CD4-positive, CD25-positive, alpha-beta regulatory T cell (primary cell): Measurements from ENCODE around the gene CSMD2. TPM values are rescaled to one million over a fixed set of nuclear protein-coding genes. Genes with fewer than 3 reads are reported as not detected.

Experiments used
- ATAC-seq, 2 donors: fragments of 150-1000 bp; cut with Tn5 transposase; one replicate each; pipeline ENCODE4 v1.10.0; 2021; ENCODE audit warnings: low read depth in 2 of 2, moderate number of reproducible peaks in 2 of 2, moderate library complexity in 1 of 2
- DNase-seq, 3 donors: peaks; one replicate each; pipeline versions ENCODE4 v3.0.0 to v3.0.0-alpha.2; 2012 to 2022; ENCODE audit warnings: mixed read lengths in 1 of 3
- H3K27ac ChIP-seq: one replicate; pipeline ENCODE4 v1.7.0; 2013; ENCODE audit warnings: mild to moderate bottlenecking, low read length; ENCODE audit not compliant: insufficient read depth, poor library complexity, severe bottlenecking
- H3K27me3 ChIP-seq: one replicate; pipeline ENCODE4 v1.7.0; 2013; ENCODE audit warnings: low read length; ENCODE audit not compliant: control insufficient read depth, insufficient read depth
- H3K36me3 ChIP-seq: one replicate; pipeline ENCODE4 v1.7.0; 2013; ENCODE audit warnings: mild to moderate bottlenecking, low read length, moderate library complexity; ENCODE audit not compliant: control insufficient read depth, insufficient read depth
- H3K4me1 ChIP-seq: 2 replicates; pipeline ENCODE4 v1.7.0; 2013; ENCODE audit warnings: mild to moderate bottlenecking, low read length; ENCODE audit not compliant: insufficient read depth, control insufficient read depth, poor library complexity, severe bottlenecking
- H3K4me3 ChIP-seq: one replicate; pipeline ENCODE4 v1.7.0; 2013; ENCODE audit warnings: low read depth, mild to moderate bottlenecking, low read length, moderate library complexity
- H3K9me3 ChIP-seq, 2 experiments: 1 replicate in 1 of 2; 2 replicates in 1 of 2; pipeline ENCODE4 v1.7.0; 2013; ENCODE audit warnings: low read length in 2 of 2, mild to moderate bottlenecking in 1 of 2, moderate library complexity in 1 of 2; ENCODE audit not compliant: control insufficient read depth in 2 of 2
- H3K27ac Mint-ChIP-seq, 3 donors: one replicate each; pipeline ENCODE4 v1.8.0; 2020 to 2022; ENCODE audit warnings: mild to moderate bottlenecking in 3 of 3, mixed read lengths in 3 of 3, moderate library complexity in 2 of 3
- H3K27me3 Mint-ChIP-seq: one replicate; pipeline ENCODE4 v1.8.0; 2022; ENCODE audit warnings: mild to moderate bottlenecking, mixed read lengths
- H3K36me3 Mint-ChIP-seq: one replicate; pipeline ENCODE4 v1.8.0; 2020; ENCODE audit warnings: mixed read lengths
- H3K4me1 Mint-ChIP-seq, 4 donors: one replicate each; pipeline ENCODE4 v1.8.0; 2020 to 2022; ENCODE audit warnings: mixed read lengths in 4 of 4, mild to moderate bottlenecking in 1 of 4
- H3K4me3 Mint-ChIP-seq, 4 donors: one replicate each; pipeline ENCODE4 v1.8.0; 2020 to 2022; ENCODE audit warnings: mild to moderate bottlenecking in 4 of 4, mixed read lengths in 4 of 4, moderate library complexity in 3 of 4
- H3K9me3 Mint-ChIP-seq, 7 donors: one replicate each; pipeline ENCODE4 v1.8.0; 2020 to 2022; ENCODE audit warnings: mixed read lengths in 7 of 7, mild to moderate bottlenecking in 3 of 7, moderate library complexity in 2 of 7
- polyA plus RNA-seq, 4 donors: library from polyadenylated mRNA; unstranded; fragments of 300-500 nt; fragmentation: Illumina TruSeq; gene quantifications; one replicate each; pipeline ENCODE4 v1.2.3, GENCODE V29; 2021
- total RNA-seq: library from RNA; stranded (reverse); gene quantifications from one replicate; pipeline ENCODE4 v1.2.3, GENCODE V29; 2022

The CSMD2 gene
- total and polyA plus RNA-seq, 5 donors from 2014 or later: not detected

- H3K36me3 ChIP-seq: no peaks in the 10 kb centered on the region
- Mint-ChIP-seq H3K27ac (no peak overlapping the region), H3K36me3 (no peaks in the 10 kb centered on the region), H3K9me3 (peaks cover 0 to 3% (median 0%) of the 10 kb centered on the region in 7 donors), H3K4me3 (no peak overlapping the region), H3K4me1 (no peaks in the 10 kb centered on the region), H3K27me3 (no peaks in the 10 kb centered on the region)
- no peaks in the 10 kb centered on the region for H3K4me1 ChIP-seq
- no peak overlapping the region for H3K4me3 ChIP-seq
- H3K9me3 ChIP-seq: no peaks in the 10 kb centered on the region
- no peak overlapping the region for H3K27ac ChIP-seq
- ATAC-seq (no peak), DNase-seq (no peak)
- no peaks in the 10 kb centered on the region for H3K27me3 ChIP-seq
Measured at GRCh38 chr1:33897092-33897725, 267.8 kb downstream of the CSMD2 start.

GRCh38 chr1:33895976-33896375 is 269.1 kb downstream of the CSMD2 start:
- Histone ChIP-seq H3K4me1 (no peaks in the 10 kb centered on the region), H3K4me3 (no peak overlapping the region), H3K36me3 (no peaks in the 10 kb centered on the region), H3K27me3 (no peaks in the 10 kb centered on the region), H3K27ac (no peak overlapping the region), H3K9me3 (no peaks in the 10 kb centered on the region)
- peaks cover 0 to 3% (median 0%) of the 10 kb centered on the region in 7 donors for H3K9me3 Mint-ChIP-seq
- H3K36me3 Mint-ChIP-seq: no peaks in the 10 kb centered on the region
- H3K4me3 Mint-ChIP-seq: no peak overlapping the region
- no peak for ATAC-seq
- DNase-seq: no peak
- H3K4me1 Mint-ChIP-seq: no peaks in the 10 kb centered on the region
- H3K27me3 Mint-ChIP-seq: no peaks in the 10 kb centered on the region
- no peak overlapping the region for H3K27ac Mint-ChIP-seq

- Mint-ChIP-seq H3K36me3 (no peaks in the 10 kb centered on the region), H3K27ac (no peak overlapping the region), H3K4me3 (no peak overlapping the region), H3K27me3 (no peaks in the 10 kb centered on the region), H3K9me3 (peaks cover 0 to 3% (median 0%) of the 10 kb centered on the region in 7 donors), H3K4me1 (no peaks in the 10 kb centered on the region)
- Histone ChIP-seq H3K9me3 (no peaks in the 10 kb centered on the region), H3K27ac (no peak overlapping the region), H3K36me3 (no peaks in the 10 kb centered on the region), H3K4me1 (no peaks in the 10 kb centered on the region), H3K4me3 (no peak overlapping the region), H3K27me3 (no peaks in the 10 kb centered on the region)
- DNase-seq (no peak), ATAC-seq (no peak)
Measured at GRCh38 chr1:33895396-33895795, 269.6 kb downstream of the CSMD2 start.

GRCh38 chr1:33893147-33893830 is 271.7 kb downstream of the CSMD2 start:
- ATAC-seq (no peak), DNase-seq (no peak)
- H3K9me3 Mint-ChIP-seq: peaks cover 0 to 5% (median 0%) of the 10 kb centered on the region in 7 donors
- H3K36me3 ChIP-seq: no peaks in the 10 kb centered on the region
- no peaks in the 10 kb centered on the region for H3K36me3 Mint-ChIP-seq
- H3K9me3 ChIP-seq: no peaks in the 10 kb centered on the region
- H3K27me3 Mint-ChIP-seq: no peaks in the 10 kb centered on the region
- H3K4me3 Mint-ChIP-seq: no peak overlapping the region
- H3K4me1 Mint-ChIP-seq: no peaks in the 10 kb centered on the region
- H3K27ac ChIP-seq: no peak overlapping the region
- no peak overlapping the region for H3K27ac Mint-ChIP-seq
- no peaks in the 10 kb centered on the region for H3K27me3 ChIP-seq
- no peaks in the 10 kb centered on the region for H3K4me1 ChIP-seq
- H3K4me3 ChIP-seq: no peak overlapping the region

GRCh38 chr1:33886496-33886895 is 278.5 kb downstream of the CSMD2 start:
- Histone ChIP-seq H3K4me1 (no peaks in the 10 kb centered on the region), H3K27me3 (no peaks in the 10 kb centered on the region), H3K9me3 (no peaks in the 10 kb centered on the region), H3K4me3 (no peak overlapping the region), H3K27ac (no peak overlapping the region), H3K36me3 (no peaks in the 10 kb centered on the region)
- ATAC-seq: no peak
- Mint-ChIP-seq H3K4me1 (no peaks in the 10 kb centered on the region), H3K27ac (no peak overlapping the region), H3K9me3 (peaks cover 0 to 4% (median 0%) of the 10 kb centered on the region in 7 donors), H3K27me3 (peaks cover 19% of the 10 kb centered on the region), H3K4me3 (no peak overlapping the region), H3K36me3 (no peaks in the 10 kb centered on the region)
- no peak for DNase-seq

- Histone ChIP-seq H3K9me3 (no peaks in the 10 kb centered on the region), H3K4me3 (no peak overlapping the region), H3K27me3 (peaks cover 2% of the 10 kb centered on the region), H3K4me1 (no peaks in the 10 kb centered on the region), H3K27ac (no peak overlapping the region), H3K36me3 (no peaks in the 10 kb centered on the region)
- peaks cover 25% of the 10 kb centered on the region for H3K27me3 Mint-ChIP-seq
- H3K4me3 Mint-ChIP-seq: no peak overlapping the region
- ATAC-seq (no peak), DNase-seq (no peak)
- no peaks in the 10 kb centered on the region for H3K36me3 Mint-ChIP-seq
- H3K27ac Mint-ChIP-seq: no peak overlapping the region
- peaks cover 0 to 4% (median 0%) of the 10 kb centered on the region in 7 donors for H3K9me3 Mint-ChIP-seq
- no peaks in the 10 kb centered on the region for H3K4me1 Mint-ChIP-seq
Measured at GRCh38 chr1:33880305-33880704, 284.7 kb downstream of the CSMD2 start.

- H3K4me1 ChIP-seq: no peaks in the 10 kb centered on the region
- no peaks in the 10 kb centered on the region for H3K9me3 Mint-ChIP-seq
- DNase-seq (no peak), ATAC-seq (no peak)
- no peak overlapping the region for H3K4me3 ChIP-seq
- H3K27ac Mint-ChIP-seq: no peak overlapping the region
- no peak overlapping the region for H3K27ac ChIP-seq
- H3K36me3 ChIP-seq: no peaks in the 10 kb centered on the region
- peaks cover 24% of the 10 kb centered on the region for H3K27me3 Mint-ChIP-seq
- no peaks in the 10 kb centered on the region for H3K36me3 Mint-ChIP-seq
- H3K9me3 ChIP-seq: no peaks in the 10 kb centered on the region
- no peak overlapping the region for H3K4me3 Mint-ChIP-seq
- H3K4me1 Mint-ChIP-seq: no peaks in the 10 kb centered on the region
- H3K27me3 ChIP-seq: peaks cover 2% of the 10 kb centered on the region
Measured at GRCh38 chr1:33878392-33878791, 286.6 kb downstream of the CSMD2 start.
